ENCODE results near the gene PRDX5. TPM values are rescaled to one million over a fixed set of nuclear protein-coding genes. Genes with fewer than 3 reads are reported as not detected.

PRDX5 gene
- total RNA-seq, 2 donors from 2014 or later = 108 to 224 TPM

- intact Hi-C loops (cut with DNase I) = no loop called here
- Histone ChIP-seq H3K4me1 (no peaks in the 10 kb centered on the region), H3K27me3 (no peaks in the 10 kb centered on the region), H3K27ac (no peak overlapping the region), H3K4me3 (no peak overlapping the region), H3K9me3 (no peaks in the 10 kb centered on the region), H3K36me3 (replicated peaks in 1 of 2; ENCODE audit: insufficient read depth in 1 of 2, low read depth in 2 of 2) (peaks cover 0 to 11% of the 10 kb centered on the region in 2 donors)
- WGBS, 2 donors = 89 to 93% methylated on average over 28 of the region's 28 CpGs
- ATAC-seq (no peak), DNase-seq (no peak)
- TF ChIP-seq, protein P1, sequence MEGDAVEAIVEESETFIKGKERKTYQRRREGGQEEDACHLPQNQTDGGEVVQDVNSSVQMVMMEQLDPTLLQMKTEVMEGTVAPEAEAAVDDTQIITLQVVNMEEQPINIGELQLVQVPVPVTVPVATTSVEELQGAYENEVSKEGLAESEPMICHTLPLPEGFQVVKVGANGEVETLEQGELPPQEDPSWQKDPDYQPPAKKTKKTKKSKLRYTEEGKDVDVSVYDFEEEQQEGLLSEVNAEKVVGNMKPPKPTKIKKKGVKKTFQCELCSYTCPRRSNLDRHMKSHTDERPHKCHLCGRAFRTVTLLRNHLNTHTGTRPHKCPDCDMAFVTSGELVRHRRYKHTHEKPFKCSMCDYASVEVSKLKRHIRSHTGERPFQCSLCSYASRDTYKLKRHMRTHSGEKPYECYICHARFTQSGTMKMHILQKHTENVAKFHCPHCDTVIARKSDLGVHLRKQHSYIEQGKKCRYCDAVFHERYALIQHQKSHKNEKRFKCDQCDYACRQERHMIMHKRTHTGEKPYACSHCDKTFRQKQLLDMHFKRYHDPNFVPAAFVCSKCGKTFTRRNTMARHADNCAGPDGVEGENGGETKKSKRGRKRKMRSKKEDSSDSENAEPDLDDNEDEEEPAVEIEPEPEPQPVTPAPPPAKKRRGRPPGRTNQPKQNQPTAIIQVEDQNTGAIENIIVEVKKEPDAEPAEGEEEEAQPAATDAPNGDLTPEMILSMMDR (IDR thresholded peaks at IDR 0.05) = no peak
- TF ChIP-seq POLR2A (IDR thresholded peaks at IDR 0.05) = no peak
These were observed 50.8 kb downstream of the PRDX5 start for GRCh38 chr11:64368673-64369074.

DNA sequence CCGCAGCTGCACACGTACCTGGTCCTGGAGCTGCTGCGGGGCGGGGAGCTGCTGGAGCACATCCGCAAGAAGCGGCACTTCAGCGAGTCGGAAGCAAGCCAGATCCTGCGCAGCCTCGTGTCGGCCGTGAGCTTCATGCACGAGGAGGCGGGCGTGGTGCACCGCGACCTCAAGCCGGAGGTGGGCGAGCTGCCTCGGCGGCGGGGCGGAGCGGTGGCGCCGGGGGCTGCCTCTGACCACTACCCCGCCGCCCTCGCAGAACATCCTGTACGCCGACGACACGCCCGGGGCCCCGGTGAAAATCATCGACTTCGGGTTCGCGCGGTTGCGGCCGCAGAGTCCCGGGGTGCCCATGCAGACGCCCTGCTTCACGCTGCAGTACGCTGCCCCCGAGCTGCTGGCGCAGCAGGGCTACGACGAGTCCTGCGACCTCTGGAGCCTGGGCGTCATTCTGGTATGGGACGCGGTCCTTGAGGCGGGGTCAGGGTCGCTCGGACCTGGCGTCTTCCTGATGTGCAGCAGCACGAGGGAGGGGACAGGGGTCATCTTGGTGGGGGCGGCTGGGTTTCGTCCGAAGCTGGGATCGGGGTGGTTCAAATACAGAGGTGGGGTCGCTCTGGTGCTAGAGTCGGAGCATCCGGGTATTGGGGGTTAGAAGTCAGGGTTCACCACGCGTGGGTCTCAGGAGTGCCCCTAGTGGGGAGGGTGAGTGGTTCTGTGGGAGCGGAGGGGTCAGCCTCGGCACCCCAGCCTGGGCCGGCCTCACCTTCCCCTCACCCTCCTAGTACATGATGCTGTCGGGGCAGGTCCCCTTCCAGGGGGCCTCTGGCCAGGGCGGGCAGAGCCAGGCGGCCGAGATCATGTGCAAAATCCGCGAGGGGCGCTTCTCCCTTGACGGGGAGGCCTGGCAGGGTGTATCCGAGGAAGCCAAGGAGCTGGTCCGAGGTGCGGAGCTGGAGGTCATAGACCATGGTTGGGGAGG is 51.8 kb downstream of the PRDX5 start:
- Histone ChIP-seq H3K4me1 (no peaks in the 10 kb centered on the region), H3K27me3 (no peaks in the 10 kb centered on the region), H3K36me3 (replicated peaks in 1 of 2; ENCODE audit: insufficient read depth in 1 of 2, low read depth in 2 of 2) (peaks cover 0 to 11% of the 10 kb centered on the region in 2 donors), H3K9me3 (no peaks in the 10 kb centered on the region), H3K27ac (no peak overlapping the region), H3K4me3 (no peak overlapping the region)
- DNase-seq (no peak), ATAC-seq (no peak)
- intact Hi-C loops (cut with DNase I) = no loop called here
- TF ChIP-seq POLR2A (IDR thresholded peaks at IDR 0.05) = no peak
- TF ChIP-seq, protein P1 (IDR thresholded peaks at IDR 0.05) = no peak
- 91 to 93% methylated on average over 46 to 69 of the region's 82 CpGs for WGBS, 2 donors

DNA sequence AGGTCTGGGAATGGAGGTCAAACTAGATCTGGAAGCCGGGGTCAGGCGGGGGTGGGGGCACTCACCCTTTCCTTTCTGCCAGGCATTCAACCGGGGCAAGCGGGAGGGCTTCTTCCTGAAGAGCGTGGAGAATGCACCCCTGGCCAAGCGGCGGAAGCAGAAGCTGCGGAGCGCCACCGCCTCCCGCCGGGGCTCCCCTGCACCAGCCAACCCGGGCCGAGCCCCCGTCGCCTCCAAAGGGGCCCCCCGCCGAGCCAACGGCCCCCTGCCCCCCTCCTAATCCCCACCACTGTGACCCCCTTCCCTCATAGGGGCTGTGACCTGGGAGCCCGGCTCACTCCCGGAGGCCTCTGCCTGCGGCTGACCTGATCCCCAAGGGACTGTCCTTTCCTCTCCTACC is 53.3 kb downstream of the PRDX5 start:
- Histone ChIP-seq H3K9me3 (no peaks in the 10 kb centered on the region), H3K27ac (no peak overlapping the region), H3K4me1 (no peaks in the 10 kb centered on the region), H3K27me3 (no peaks in the 10 kb centered on the region), H3K4me3 (no peak overlapping the region), H3K36me3 (replicated peaks in 1 of 2; ENCODE audit: insufficient read depth in 1 of 2, low read depth in 2 of 2) (peaks cover 0 to 5% of the 10 kb centered on the region in 2 donors)
- ATAC-seq (no peak), DNase-seq (no peak)
- 92 to 97% methylated on average over 10 of the region's 22 CpGs for WGBS, 2 donors
- no peak for TF ChIP-seq POLR2A (IDR thresholded peaks at IDR 0.05)
- TF ChIP-seq, protein P1 (IDR thresholded peaks at IDR 0.05) = no peak
- intact Hi-C loops (cut with DNase I) = no loop called here

MicroRNA genes within 50 kb of the gene (microRNA counts, 767-probe panel; counts per million panel counts)
- microRNA hsa-miR-1237 = 0 to 736 counts per million in 2 donors

Small RNA genes within 50 kb of the gene (microRNA-seq; reads per million reads assigned to microRNA genes)
- gene MIR1237 (ENCODE audit: borderline number of aligned reads in 2 of 2, borderline replicate concordance in 2 of 2) = 0.47 to 1.8 reads per million in 2 donors
- gene MIR7155 (ENCODE audit: borderline number of aligned reads in 2 of 2, borderline replicate concordance in 2 of 2) = 0.45 to 0.47 reads per million in 2 donors

Small RNA genes within 50 kb of the gene (small RNA-seq; reads per million reads assigned to genes)
- gene MIR1237 (not detected), gene MIR7155 (not detected), gene RF00019 (not detected)

Other genes starting within 250 kb of the PRDX5 start
- gene MACROD1, start 152.0 kb upstream of the PRDX5 start, total RNA-seq = 10 to 100 TPM; 24.7 to 65.4 TPM
- gene STIP1, start 131.9 kb upstream of the PRDX5 start, total RNA-seq = 10 to 100 TPM; 35.8 to 63.6 TPM
- gene FERMT3, start 111.4 kb upstream of the PRDX5 start, total RNA-seq = 1 to 10 TPM; 8.6 to 9.1 TPM
- gene TRPT1, start 91.9 kb upstream of the PRDX5 start, total RNA-seq = 10 to 100 TPM; 56.3 to 75.2 TPM
- gene NUDT22, start 91.8 kb upstream of the PRDX5 start, total RNA-seq = 10 to 100 TPM; 45.9 to 73.5 TPM
- 10 to 100 TPM; 23.6 to 56.7 TPM for gene DNAJC4, start 87.6 kb upstream of the PRDX5 start, total RNA-seq
- gene VEGFB, start 83.5 kb upstream of the PRDX5 start, total RNA-seq = 100 to 1,000 TPM in 1 of 2 donors, 10 to 100 TPM in 1; 32.4 to 108 TPM
- gene FKBP2, start 77.0 kb upstream of the PRDX5 start, total RNA-seq = 10 to 100 TPM; 42.0 to 92.6 TPM
- 100 to 1,000 TPM in 1 of 2 donors, 10 to 100 TPM in 1; 87.7 to 112 TPM for gene PPP1R14B, start 71.2 kb upstream of the PRDX5 start, total RNA-seq
- 10 to 100 TPM; 13.8 to 14.5 TPM for gene PLCB3, start 66.6 kb upstream of the PRDX5 start, total RNA-seq
- gene BAD, start 33.5 kb upstream of the PRDX5 start, total RNA-seq = 10 to 100 TPM; 51.1 to 85.9 TPM
- 10 to 100 TPM in 1 of 2 donors, 1 to 10 TPM in 1; 4.4 to 19.4 TPM for gene GPR137, start 32.3 kb upstream of the PRDX5 start, total RNA-seq
- not detected for gene KCNK4, start 26.8 kb upstream of the PRDX5 start, total RNA-seq
- gene CATSPERZ, start 17.8 kb upstream of the PRDX5 start, total RNA-seq = 1 to 10 TPM in 1 of 2 donors, not detected in 1; 2.3 TPM
- gene ESRRA, start 12.6 kb upstream of the PRDX5 start, total RNA-seq = 10 to 100 TPM; 51.7 to 63.8 TPM
- 100 to 1,000 TPM; 170 to 223 TPM for gene TRMT112, start 562 bp upstream of the PRDX5 start, total RNA-seq
- 10 to 100 TPM in 1 of 2 donors, 1 to 10 TPM in 1; 8.8 to 16.2 TPM for gene CCDC88B, start 22.1 kb downstream of the PRDX5 start, total RNA-seq
- 10 to 100 TPM; 13.0 to 22.7 TPM for gene RPS6KA4, start 41.0 kb downstream of the PRDX5 start, total RNA-seq
- gene SLC22A11, start 237.8 kb downstream of the PRDX5 start, total RNA-seq = not detected